Activated CD8-positive, alpha-beta T cell treated with anti-CD3 and anti-CD28 coated beads for 36 hours (primary cell): Measurements from ENCODE around the gene ACSF3. TPM values are rescaled to one million over a fixed set of nuclear protein-coding genes. Genes with fewer than 3 reads are reported as not detected.

ENCODE experiments used
- ATAC-seq: fragments of 200-7000 bp; cut with Tn5 transposase; one replicate; pipeline ENCODE4 v1.10.0; 2021; ENCODE audit warnings: mild to moderate bottlenecking, moderate library complexity
- CTCF ChIA-PET: fragments of 350-600 bp; sonication (Branson Sonifier 250); formaldehyde crosslinking; loops from one replicate; lab custom pipeline; 2021; ENCODE audit warnings: antibody characterized with exemption; lab: Charles Lee
- POLR2A ChIA-PET: fragments of 350-600 bp; sonication (Branson Sonifier 250); formaldehyde crosslinking; loops from one replicate; lab custom pipeline; 2021; ENCODE audit warnings: antibody characterized with exemption; lab: Charles Lee
- DNase-seq: peaks from one replicate; pipeline ENCODE4 v3.0.0-alpha.2; 2020
- H3K27ac Mint-ChIP-seq: one replicate; pipeline ENCODE4 v1.8.0; 2021; ENCODE audit warnings: mild to moderate bottlenecking, mixed read lengths
- H3K27me3 Mint-ChIP-seq: one replicate; pipeline ENCODE4 v1.8.0; 2021; ENCODE audit warnings: mixed read lengths
- H3K36me3 Mint-ChIP-seq: one replicate; pipeline ENCODE4 v1.8.0; 2021; ENCODE audit warnings: low read depth, mixed read lengths
- H3K4me1 Mint-ChIP-seq: one replicate; pipeline ENCODE4 v1.8.0; 2021; ENCODE audit warnings: low read depth, mixed read lengths
- H3K4me3 Mint-ChIP-seq: one replicate; pipeline ENCODE4 v1.8.0; 2021; ENCODE audit warnings: mild to moderate bottlenecking, moderate library complexity, mixed read lengths
- H3K9me3 Mint-ChIP-seq: one replicate; pipeline ENCODE4 v1.8.0; 2021; ENCODE audit warnings: mixed read lengths
- CTCF ChIP-seq: fragments of 200-600 bp; IDR thresholded peaks from one replicate; pipeline ENCODE4 v1.8.0; 2022; ENCODE audit warnings: antibody characterized with exemption, mild to moderate bottlenecking
- intact Hi-C: fragments of 100-400 bp; cut with micrococcal nuclease; formaldehyde crosslinking; loops from one replicate; pipeline ENCODE4 v1.10.0; 2022
- total RNA-seq, 2 experiments: library from RNA; stranded (reverse); gene quantifications; one replicate each; pipeline ENCODE4 v1.2.3, GENCODE V29; 2021

ACSF3 gene
- total RNA-seq, 2 experiments from 2014 or later, result 44.6 to 45.9 TPM

DNA sequence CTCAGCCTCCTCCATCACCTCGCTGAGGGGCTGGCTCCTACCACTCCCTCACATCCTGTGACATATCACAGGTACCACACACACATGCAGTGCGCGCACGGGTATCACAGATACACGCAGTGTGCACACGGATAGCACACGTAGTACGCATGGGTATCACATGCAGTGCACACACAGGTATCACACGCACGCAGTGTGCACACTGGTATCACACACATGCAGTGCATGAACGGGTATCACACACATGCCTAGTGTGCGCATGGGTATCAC, 30.1 kb downstream of the ACSF3 start:
- Mint-ChIP-seq H3K4me3 (no peak overlapping the region), H3K4me1 (peaks cover 24% of the 10 kb centered on the region), H3K9me3 (no peaks in the 10 kb centered on the region), H3K36me3 (peaks cover 26% of the 10 kb centered on the region), H3K27ac (peak overlapping the region; percentile 49), H3K27me3 (no peaks in the 10 kb centered on the region)
- no peak for ATAC-seq
- intact Hi-C loops, result no loop called here
- no peak for DNase-seq
- no peak for TF ChIP-seq CTCF
- ChIA-PET POLR2A (interaction anchor here (0.7 kb wide), 1 partner anchor 342 kb away, joined by 3 read pairs; no protein-coding TSS in a partner anchor), CTCF (no interaction called here)

DNA sequence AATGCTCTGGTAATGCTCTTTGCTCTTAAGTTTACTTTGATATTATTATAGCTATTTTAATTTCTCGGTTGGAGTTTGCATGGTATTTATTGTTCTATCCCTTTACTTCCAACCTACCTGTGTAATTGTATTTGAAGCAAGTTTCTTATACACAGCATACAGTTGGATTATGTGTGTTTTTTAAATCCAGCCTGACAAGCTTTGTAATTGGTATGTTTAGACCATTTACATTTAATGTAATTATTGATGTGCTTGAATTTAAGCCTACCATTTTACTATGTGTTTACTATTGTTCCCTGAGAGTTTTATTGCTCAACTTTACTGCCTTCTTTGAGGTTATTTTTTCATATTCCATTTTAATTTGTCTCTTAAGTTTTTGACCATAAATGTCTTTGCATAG, 35.7 kb downstream of the ACSF3 start:
- ChIA-PET CTCF (no interaction called here), POLR2A (no interaction called here)
- no peak overlapping the region for H3K27ac Mint-ChIP-seq
- peaks cover 30% of the 10 kb centered on the region for H3K36me3 Mint-ChIP-seq
- no peak for DNase-seq
- H3K4me1 Mint-ChIP-seq, result peaks cover 14% of the 10 kb centered on the region
- intact Hi-C loops, result no loop called here
- H3K9me3 Mint-ChIP-seq, result no peaks in the 10 kb centered on the region
- no peak for ATAC-seq
- no peak for TF ChIP-seq CTCF
- H3K4me3 Mint-ChIP-seq, result no peak overlapping the region
- no peaks in the 10 kb centered on the region for H3K27me3 Mint-ChIP-seq

- Mint-ChIP-seq H3K4me1 (peaks cover 10% of the 10 kb centered on the region), H3K27ac (no peak overlapping the region), H3K27me3 (no peaks in the 10 kb centered on the region), H3K4me3 (no peak overlapping the region), H3K9me3 (no peaks in the 10 kb centered on the region), H3K36me3 (peaks cover 27% of the 10 kb centered on the region)
- TF ChIP-seq CTCF, result no peak
- DNase-seq (no peak), ATAC-seq (no peak)
- ChIA-PET POLR2A (interaction anchor here (1.0 kb wide), 1 partner anchor 272 kb away, joined by 3 read pairs; no protein-coding TSS in a partner anchor), CTCF (interaction anchor here (0.9 kb wide), 1 partner anchor 10 kb away, joined by 3 read pairs; no protein-coding TSS in a partner anchor)
- intact Hi-C loops, result no loop called here
Observed at GRCh38 chr16:89130448-89130847, 36.8 kb downstream of the ACSF3 start.

- ATAC-seq (no peak), DNase-seq (no peak)
- Mint-ChIP-seq H3K4me1 (peaks cover 10% of the 10 kb centered on the region), H3K4me3 (no peak overlapping the region), H3K9me3 (no peaks in the 10 kb centered on the region), H3K27me3 (no peaks in the 10 kb centered on the region), H3K27ac (no peak overlapping the region), H3K36me3 (peaks cover 23% of the 10 kb centered on the region)
- TF ChIP-seq CTCF, result no peak
- intact Hi-C loops, result no loop called here
- ChIA-PET POLR2A (no interaction called here), CTCF (interaction anchor here (1.6 kb wide), 1 partner anchor 84 kb away, joined by 3 read pairs; no protein-coding TSS in a partner anchor)
Observed at GRCh38 chr16:89131783-89132182, 38.1 kb downstream of the ACSF3 start.

DNA sequence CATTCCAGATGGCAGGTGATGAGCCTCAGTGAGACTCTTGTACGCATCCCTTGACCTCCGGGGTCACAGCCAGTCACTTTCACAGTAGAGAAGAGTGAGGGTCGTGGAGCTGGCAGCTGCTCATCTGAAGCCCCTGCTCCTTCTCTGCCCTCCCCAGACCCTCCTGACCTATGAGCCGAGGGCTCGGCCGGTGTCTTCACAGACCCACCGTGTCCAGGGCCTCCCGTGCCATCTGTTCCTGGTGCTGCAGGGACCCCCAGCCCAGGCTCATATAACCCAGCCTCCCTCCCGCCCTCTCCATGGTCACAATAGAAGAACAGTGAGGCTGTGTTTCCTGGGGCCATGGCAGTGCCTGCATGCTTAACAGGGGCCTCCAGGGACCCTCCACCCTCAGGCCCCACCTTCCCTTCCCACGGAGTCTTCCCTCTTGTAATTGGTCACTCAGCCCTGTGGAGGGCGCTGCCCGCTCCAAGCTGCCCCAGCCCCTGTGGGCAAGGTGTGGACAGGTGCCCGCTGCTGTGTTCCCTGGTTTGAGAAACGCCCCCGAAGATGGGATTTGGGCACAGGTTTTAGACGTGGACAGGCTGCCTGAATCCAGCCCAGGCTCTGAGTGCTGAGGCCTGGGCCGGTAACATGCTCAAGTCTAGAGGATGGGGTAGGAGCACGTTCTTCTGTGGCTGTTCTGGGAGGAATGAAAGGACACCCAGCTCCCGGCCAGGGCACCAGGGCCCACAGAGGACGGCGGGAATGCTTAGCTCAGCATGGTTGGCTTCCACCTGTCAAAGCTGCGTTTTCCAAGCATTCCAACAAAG, 38.7 kb downstream of the ACSF3 start:
- DNase-seq (no peak), ATAC-seq (no peak)
- CTCF ChIA-PET, result interaction anchor here (1.6 kb wide), 1 partner anchor 84 kb away, joined by 3 read pairs; no protein-coding TSS in a partner anchor
- intact Hi-C loops, result no loop called here
- H3K4me1 Mint-ChIP-seq, result peaks cover 10% of the 10 kb centered on the region
- no peak overlapping the region for H3K4me3 Mint-ChIP-seq
- peaks cover 23% of the 10 kb centered on the region for H3K36me3 Mint-ChIP-seq
- TF ChIP-seq CTCF, result no peak
- no peaks in the 10 kb centered on the region for H3K9me3 Mint-ChIP-seq
- no peaks in the 10 kb centered on the region for H3K27me3 Mint-ChIP-seq
- no peak overlapping the region for H3K27ac Mint-ChIP-seq
- POLR2A ChIA-PET, result no interaction called here
